IMR-90 (cell line): ENCODE data around the gene DCTN1. TPM values are rescaled to one million over a fixed set of nuclear protein-coding genes. Genes with fewer than 3 reads are reported as not detected.
A peak's percentile ranks its signal among the peaks of the same experiment; 100 is the strongest.

Experiments
- ATAC-seq: fragments of 200-7000 bp; cut with Tn5 transposase; 2 replicates; pipeline ENCODE4 v1.9.1; 2020; ENCODE audit warnings: low read depth, mild to moderate bottlenecking, moderate library complexity
- BruUV-seq: library from RNA; stranded (reverse); fragments of 400-500 nt; replicated peaks from 2 replicates; lab custom pipeline; 2021; lab: Mats Ljungman, UMichigan
- CTCF ChIA-PET: fragments of 300-600 bp; formaldehyde crosslinking; extraction: SDS; loops from one replicate; lab custom pipeline; 2021; ENCODE audit warnings: antibody characterized with exemption; lab: Yijun Ruan, JAX
- POLR2A ChIA-PET: fragments of 300-600 bp; sonication (Branson Sonifier 250); formaldehyde crosslinking; loops from one replicate; lab custom pipeline; 2022; ENCODE audit warnings: antibody characterized with exemption; ENCODE audit not compliant: unreplicated experiment; lab: Charles Lee
- DNase-seq: peaks from one replicate; pipeline ENCODE4 v3.0.0; 2013
- H2AFZ ChIP-seq: replicated peaks from 2 replicates; pipeline ENCODE3; 2013; ENCODE audit warnings: low read length, mild to moderate bottlenecking; ENCODE audit not compliant: poor library complexity
- H2AK5ac ChIP-seq: 2 replicates; pipeline ENCODE4 v1.6.1; 2013; ENCODE audit warnings: low read depth, low read length, inconsistent platforms
- H2AK9ac ChIP-seq: replicated peaks from 2 replicates; pipeline ENCODE3; 2013; ENCODE audit warnings: mild to moderate bottlenecking, low read depth, low read length, moderate library complexity; ENCODE audit not compliant: poor library complexity
- H2BK120ac ChIP-seq: 2 replicates; pipeline ENCODE4 v1.6.1; 2013; ENCODE audit warnings: low read depth, low read length, inconsistent platforms
- H2BK15ac ChIP-seq: 3 replicates; pipeline ENCODE4 v1.6.1; 2013; ENCODE audit warnings: low read depth, low read length, inconsistent platforms
- H2BK20ac ChIP-seq: 2 replicates; pipeline ENCODE4 v1.6.1; 2013; ENCODE audit warnings: low read depth, mild to moderate bottlenecking, inconsistent platforms, low read length, moderate library complexity
- H2BK5ac ChIP-seq: 2 replicates; pipeline ENCODE4 v1.6.1; 2013; ENCODE audit warnings: mild to moderate bottlenecking, low read depth, low read length, inconsistent platforms; ENCODE audit not compliant: poor library complexity, severe bottlenecking
- H3K14ac ChIP-seq: replicated peaks from 2 replicates; pipeline ENCODE4 v1.6.1; 2013; ENCODE audit warnings: low read depth, low read length, inconsistent platforms
- H3K18ac ChIP-seq: 2 replicates; pipeline ENCODE4 v1.6.1; 2013; ENCODE audit warnings: low read depth, low read length, control low read depth
- H3K23ac ChIP-seq: 2 replicates; pipeline ENCODE4 v1.6.1; 2013; ENCODE audit warnings: low read depth, low read length, inconsistent platforms
- H3K27ac ChIP-seq: 2 replicates; pipeline ENCODE4 v1.5.1; 2013; ENCODE audit warnings: mild to moderate bottlenecking, control low read depth, low read length; ENCODE audit not compliant: insufficient read depth
- H3K27me3 ChIP-seq: 2 replicates; pipeline ENCODE4 v1.6.1; 2013; ENCODE audit warnings: low read length; ENCODE audit not compliant: control insufficient read depth, insufficient read depth
- H3K36me3 ChIP-seq: 2 replicates; pipeline ENCODE4 v1.6.1; 2013; ENCODE audit warnings: low read length, mixed read lengths; ENCODE audit not compliant: control insufficient read depth, insufficient read depth
- H3K4ac ChIP-seq: 2 replicates; pipeline ENCODE4 v1.6.1; 2013; ENCODE audit warnings: low read depth, low read length, inconsistent platforms
- H3K4me1 ChIP-seq: 2 replicates; pipeline ENCODE4 v1.6.1; 2013; ENCODE audit warnings: low read length, mixed read lengths; ENCODE audit not compliant: control insufficient read depth, insufficient read depth
- H3K4me2 ChIP-seq: 2 replicates; pipeline ENCODE4 v1.6.1; 2013; ENCODE audit warnings: low read depth, mild to moderate bottlenecking, control low read depth, low read length, moderate library complexity
- H3K4me3 ChIP-seq: 2 replicates; pipeline ENCODE4 v1.5.1; 2013; ENCODE audit warnings: low read depth, mild to moderate bottlenecking, control low read depth, low read length, moderate library complexity; ENCODE audit not compliant: insufficient read depth
- H3K56ac ChIP-seq: 2 replicates; pipeline ENCODE4 v1.6.1; 2013; ENCODE audit warnings: low read length, inconsistent platforms; ENCODE audit not compliant: insufficient read depth; ENCODE audit errors: extremely low read depth
- H3K79me1 ChIP-seq, 2 experiments: 2 replicates each; pipeline ENCODE4 v1.6.1; 2013; ENCODE audit warnings: low read length in 2 of 2, inconsistent platforms in 1 of 2, low read depth in 1 of 2
- H3K9ac ChIP-seq: 2 replicates; pipeline ENCODE4 v1.6.1; 2013; ENCODE audit warnings: low read depth, low read length, control low read depth
- H3K9me1 ChIP-seq: 2 replicates; pipeline ENCODE4 v1.6.1; 2013; ENCODE audit warnings: low read length, inconsistent platforms; ENCODE audit not compliant: insufficient read depth
- H3K9me3 ChIP-seq: 2 replicates; pipeline ENCODE4 v1.6.1; 2013; ENCODE audit warnings: low read length; ENCODE audit not compliant: control insufficient read depth, insufficient read depth
- H4K20me1 ChIP-seq: 2 replicates; pipeline ENCODE4 v1.6.1; 2013; ENCODE audit warnings: low read length, inconsistent platforms; ENCODE audit not compliant: insufficient read depth
- H4K5ac ChIP-seq: 2 replicates; pipeline ENCODE4 v1.6.1; 2013; ENCODE audit warnings: mild to moderate bottlenecking, low read depth, low read length, control low read depth
- H4K8ac ChIP-seq, 2 experiments: 2 replicates each; pipeline ENCODE4 v1.6.1; 2013; ENCODE audit warnings: low read depth in 2 of 2, low read length in 2 of 2, control low read depth in 1 of 2, inconsistent platforms in 1 of 2
- H4K91ac ChIP-seq: 2 replicates; pipeline ENCODE4 v1.6.1; 2013; ENCODE audit warnings: low read depth, low read length, inconsistent platforms; ENCODE audit not compliant: insufficient read depth
- CHD1 ChIP-seq: IDR thresholded peaks from 2 replicates; pipeline ENCODE4 v1.6.1; 2012; ENCODE audit warnings: low read depth, low read length, improper control_type of control experiment
- CTCF ChIP-seq: conservative IDR thresholded peaks from 2 replicates; pipeline ENCODE4 v1.5.1; 2012; ENCODE audit warnings: mild to moderate bottlenecking, low read depth, low read length, improper control_type of control experiment
- FOS ChIP-seq: fragments of 150-350 bp; IDR thresholded peaks from 2 replicates; pipeline ENCODE4 v1.6.1; 2016; ENCODE audit warnings: low read depth, low read length
- MAFK ChIP-seq: IDR thresholded peaks from 2 replicates; pipeline ENCODE4 v1.6.1; 2012; ENCODE audit warnings: low read depth, low read length, improper control_type of control experiment
- MAZ ChIP-seq: IDR thresholded peaks from 2 replicates; pipeline ENCODE4 v1.6.1; 2012; ENCODE audit warnings: low read depth, mild to moderate bottlenecking, low read length, improper control_type of control experiment, moderate library complexity, borderline replicate concordance
- NFE2L2 ChIP-seq: fragments of 150-350 bp; IDR thresholded peaks from 2 replicates; pipeline ENCODE4 v1.6.1; 2016; ENCODE audit warnings: low read depth, mild to moderate bottlenecking, low read length
- POLR2A ChIP-seq: IDR thresholded peaks from 2 replicates; pipeline ENCODE4 v1.6.1; 2012; ENCODE audit warnings: mild to moderate bottlenecking, low read depth, low read length
- RAD21 ChIP-seq: IDR thresholded peaks from 2 replicates; pipeline ENCODE4 v1.6.1; 2012; ENCODE audit warnings: low read length, improper control_type of control experiment
- RCOR1 ChIP-seq: IDR thresholded peaks from 2 replicates; pipeline ENCODE4 v1.6.1; 2012; ENCODE audit warnings: mild to moderate bottlenecking, low read length, improper control_type of control experiment; ENCODE audit not compliant: insufficient replicate concordance
- RFX5 ChIP-seq: IDR thresholded peaks from 2 replicates; pipeline ENCODE4 v1.8.0; 2012; ENCODE audit warnings: low read depth, mild to moderate bottlenecking, low read length, moderate library complexity
- SMC3 ChIP-seq: fragments of 150-350 bp; IDR thresholded peaks from 2 replicates; pipeline ENCODE4 v1.6.1; 2016; ENCODE audit warnings: low read depth, mild to moderate bottlenecking, antibody characterized with exemption, low read length, moderate library complexity
- dilution Hi-C: fragments of 300-500 bp; cut with HindIII; formaldehyde crosslinking; loops from one replicate; pipeline ENCODE4 v1.14.3; 2018; ENCODE audit warnings: low sequenced_read_pairs; ENCODE audit not compliant: unreplicated experiment
- in situ Hi-C: fragments of 300-500 bp; cut with MboI; formaldehyde crosslinking; loops from 3 replicates; pipeline ENCODE4 v1.14.3; 2019; ENCODE audit warnings: low sequenced_read_pairs, inconsistent platforms, mixed read lengths
- intact Hi-C: fragments of 100-400 bp; cut with micrococcal nuclease; formaldehyde crosslinking; loops from 2 replicates; pipeline ENCODE4 v1.10.0; 2022
- polyA plus RNA-seq, 3 experiments: library from polyadenylated mRNA; depleted of rRNA; stranded (reverse); fragments of >200 nt; gene quantifications; 2 replicates each; pipeline ENCODE4 v1.2.3, GENCODE V29; 2012; ENCODE audit warnings: low replicate concordance in 1 of 3
- total RNA-seq: library from RNA; depleted of rRNA; stranded (reverse); fragments of >200 nt; gene quantifications from 2 replicates; pipeline ENCODE4 v1.2.3, GENCODE V29; 2012

Gene DCTN1
- total and polyA plus RNA-seq, 2 of the 4 experiments (the other 2 are of a cell fraction), result 136 to 204 TPM

- H4K5ac ChIP-seq, result no peak overlapping the region
- in situ Hi-C loops (no loop called here), dilution Hi-C loops (no loop called here), intact Hi-C loops (no loop called here)
- no peaks in the 10 kb centered on the region for H4K20me1 ChIP-seq
- CTCF ChIA-PET, result no interaction called here
- H3K18ac ChIP-seq, result no peak overlapping the region
- H4K8ac ChIP-seq, result no peak overlapping the region
- H3K79me1 ChIP-seq, result no peaks in the 10 kb centered on the region
- no TSS peak for BruUV-seq
- no peak overlapping the region for H2AFZ ChIP-seq
- H3K4me2 ChIP-seq, result no peak overlapping the region
- no peak overlapping the region for H2BK20ac ChIP-seq
- no peak overlapping the region for H2BK5ac ChIP-seq
- no peak overlapping the region for H3K27ac ChIP-seq
- no peaks in the 10 kb centered on the region for H3K4me1 ChIP-seq
- TF ChIP-seq NFE2L2 (no peak), MAZ (no peak), RFX5 (no peak), CHD1 (no peak), CTCF (no peak), SMC3 (no peak), RAD21 (no peak), RCOR1 (no peak), MAFK (no peak), FOS (no peak), POLR2A (no peak)
- POLR2A ChIA-PET, result no interaction called here
- H3K56ac ChIP-seq, result no peak overlapping the region
- DNase-seq (peak; percentile 40), ATAC-seq (no peak)
- H3K4ac ChIP-seq, result no peak overlapping the region
- no peak overlapping the region for H4K91ac ChIP-seq
- H3K9me3 ChIP-seq, result no peaks in the 10 kb centered on the region
- no peak overlapping the region for H2AK5ac ChIP-seq
- no peaks in the 10 kb centered on the region for H3K36me3 ChIP-seq
- H3K4me3 ChIP-seq, result no peak overlapping the region
- H2BK15ac ChIP-seq, result no peak overlapping the region
- no peak overlapping the region for H2BK120ac ChIP-seq
- H3K14ac ChIP-seq, result no peak overlapping the region
- H2AK9ac ChIP-seq, result no peak overlapping the region
- H3K9me1 ChIP-seq, result no peaks in the 10 kb centered on the region
- peaks cover 2% of the 10 kb centered on the region for H3K27me3 ChIP-seq
- no peak overlapping the region for H3K23ac ChIP-seq
- H3K9ac ChIP-seq, result no peak overlapping the region
Observed at GRCh38 chr2:74406035-74406434, 25.9 kb upstream of the DCTN1 start.
